NCI-H69 (cell line): ENCODE measurements around the gene ZBTB7C.
"Not testable (repeated sequence)": the region's sequence is repeated elsewhere in the genome, so short reads cannot be mapped to it uniquely, and the experiment has no call there.

Source experiments
- DNase-seq: peaks from one replicate; lab custom pipeline; 2025; lab: John Stamatoyannopoulos, UW

The ZBTB7C gene

GRCh38 chr18:48296581-48296980, 112.6 kb downstream of the ZBTB7C start:
- DNase-seq, result peak; percentile 64

DNA sequence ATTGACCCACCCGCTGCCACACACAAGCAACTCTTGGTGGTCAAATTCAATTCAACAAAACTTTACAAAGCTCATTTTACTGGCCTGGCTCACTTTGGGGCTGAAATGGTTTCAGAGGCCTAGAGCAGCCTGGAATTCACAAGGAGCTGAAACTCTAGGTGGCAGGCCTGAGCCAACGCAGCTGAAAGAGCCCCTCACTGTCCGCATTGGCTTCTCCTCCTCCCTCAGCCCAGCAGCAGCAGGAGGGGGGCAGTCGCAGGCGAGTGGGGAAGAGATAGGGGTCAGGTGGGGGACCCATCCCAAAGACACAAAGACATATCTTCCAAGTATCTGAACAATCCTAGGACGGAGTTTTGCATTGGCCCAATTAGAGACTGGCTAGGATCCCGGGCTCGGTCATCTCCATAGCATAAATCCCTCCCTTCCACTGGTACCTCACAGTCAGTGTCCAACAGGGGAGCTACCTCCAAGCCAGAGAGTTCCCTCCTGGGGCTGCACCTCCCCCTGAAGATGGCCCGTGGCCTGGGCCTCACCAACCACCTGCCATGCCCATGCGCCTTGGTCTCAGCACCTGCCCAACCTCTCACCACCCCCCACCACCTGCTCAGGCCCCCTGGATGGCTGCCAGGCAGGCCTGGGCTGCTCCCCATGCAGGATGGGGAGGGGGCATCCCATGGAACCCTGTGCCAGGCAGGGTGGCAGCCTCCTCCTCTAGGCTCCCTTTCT, 113.4 kb downstream of the ZBTB7C start:
- DNase-seq, result peak; percentile 81

GRCh38 chr18:48294899-48295585, 114.1 kb downstream of the ZBTB7C start:
- DNase-seq, result peak; percentile 64

DNA sequence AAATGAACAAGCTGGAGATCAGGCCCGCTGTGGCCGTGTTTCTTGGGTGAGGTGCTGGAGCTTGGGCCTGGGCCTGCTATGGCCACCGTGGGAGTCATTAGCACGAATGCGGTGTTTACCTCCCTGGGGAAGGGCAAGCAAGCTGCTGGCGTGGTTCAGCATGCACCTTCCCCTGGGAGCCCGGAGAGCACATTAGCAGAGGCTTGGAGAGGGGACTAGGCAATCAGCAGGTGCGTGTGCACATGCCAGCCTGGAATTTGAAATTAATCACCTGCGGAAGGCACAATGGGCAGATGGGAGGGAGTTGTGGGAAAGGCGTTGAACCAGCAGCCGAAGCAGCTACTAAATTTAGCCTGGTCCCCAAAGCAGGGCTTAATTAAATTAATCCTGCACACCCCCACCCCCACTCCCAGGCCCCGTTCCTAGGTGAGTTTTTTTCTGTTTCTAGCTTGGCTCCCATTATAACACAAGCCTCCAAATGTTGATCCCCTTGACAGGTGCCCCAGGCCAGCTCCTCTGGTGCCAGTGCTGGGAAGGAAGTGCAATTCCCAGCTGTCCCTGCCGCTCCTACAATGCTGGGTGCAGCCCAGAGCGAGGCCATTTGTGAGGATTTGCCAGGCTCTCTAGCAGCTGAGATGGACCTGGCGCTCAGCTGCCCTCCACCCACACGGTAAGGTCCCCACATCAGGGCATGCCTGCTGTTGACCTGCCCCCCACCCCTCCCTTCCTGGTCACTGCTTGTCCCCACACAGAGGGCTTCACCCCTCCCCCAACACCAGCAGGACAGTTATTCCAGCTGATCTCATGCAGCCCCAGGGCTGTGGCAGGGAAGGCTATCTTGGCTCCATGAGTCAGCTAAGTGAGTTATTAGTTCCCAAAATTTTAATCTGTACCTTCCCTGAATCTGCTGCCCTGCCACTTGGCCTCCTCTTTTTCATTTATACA, 115.0 kb downstream of the ZBTB7C start:
- DNase-seq, result peak; percentile 100

DNA sequence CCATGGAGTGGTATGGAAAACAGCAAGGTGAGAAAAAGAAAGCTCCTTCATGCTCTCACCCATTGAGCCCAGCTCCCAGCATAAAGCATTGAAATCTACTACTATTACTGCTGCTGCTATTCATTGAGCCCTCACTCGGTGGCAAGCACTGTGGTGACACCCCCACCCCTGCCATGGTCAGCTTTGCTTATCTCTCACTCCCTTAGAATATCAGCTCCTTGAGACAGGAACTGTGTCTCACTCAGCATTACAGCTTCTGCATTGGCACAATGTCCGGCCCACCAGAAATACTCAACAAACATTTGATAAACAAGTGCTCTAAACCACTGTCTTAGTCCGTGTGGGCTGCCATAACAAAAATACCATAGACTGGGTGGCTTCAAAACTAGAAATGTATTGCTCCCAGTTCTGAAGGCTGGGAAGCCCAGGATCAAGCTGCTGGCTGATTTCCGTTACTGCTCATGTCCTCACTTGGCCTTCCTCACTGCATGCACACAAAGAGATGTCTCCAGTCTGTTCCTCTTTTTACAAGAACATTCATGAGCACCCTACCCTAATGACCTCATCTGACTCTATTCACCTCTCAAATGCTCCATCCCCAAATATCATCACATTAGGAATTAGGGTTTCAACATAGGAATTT, 116.3 kb downstream of the ZBTB7C start:
- DNase-seq, result peak; percentile 41

DNA sequence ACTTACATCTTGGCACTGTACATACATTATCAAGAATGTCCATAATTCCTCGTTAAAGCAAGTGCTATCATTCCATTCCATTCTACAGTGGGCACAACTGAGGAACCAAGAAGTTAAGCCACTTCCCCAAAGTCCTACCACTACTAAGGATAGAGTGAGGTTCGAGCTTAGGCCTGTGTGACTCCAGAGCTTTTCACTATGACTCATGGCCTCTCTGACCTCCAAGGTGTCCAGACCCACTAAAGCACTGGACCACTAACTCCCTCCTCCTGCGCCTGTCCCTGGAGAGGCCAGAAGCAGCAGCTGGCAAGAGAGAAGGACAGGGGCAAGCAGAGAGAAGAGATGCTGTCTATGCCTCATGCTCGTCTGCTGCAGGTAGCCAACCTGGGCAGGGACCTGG, 117.0 kb downstream of the ZBTB7C start:
- DNase-seq, result no peak

DNA sequence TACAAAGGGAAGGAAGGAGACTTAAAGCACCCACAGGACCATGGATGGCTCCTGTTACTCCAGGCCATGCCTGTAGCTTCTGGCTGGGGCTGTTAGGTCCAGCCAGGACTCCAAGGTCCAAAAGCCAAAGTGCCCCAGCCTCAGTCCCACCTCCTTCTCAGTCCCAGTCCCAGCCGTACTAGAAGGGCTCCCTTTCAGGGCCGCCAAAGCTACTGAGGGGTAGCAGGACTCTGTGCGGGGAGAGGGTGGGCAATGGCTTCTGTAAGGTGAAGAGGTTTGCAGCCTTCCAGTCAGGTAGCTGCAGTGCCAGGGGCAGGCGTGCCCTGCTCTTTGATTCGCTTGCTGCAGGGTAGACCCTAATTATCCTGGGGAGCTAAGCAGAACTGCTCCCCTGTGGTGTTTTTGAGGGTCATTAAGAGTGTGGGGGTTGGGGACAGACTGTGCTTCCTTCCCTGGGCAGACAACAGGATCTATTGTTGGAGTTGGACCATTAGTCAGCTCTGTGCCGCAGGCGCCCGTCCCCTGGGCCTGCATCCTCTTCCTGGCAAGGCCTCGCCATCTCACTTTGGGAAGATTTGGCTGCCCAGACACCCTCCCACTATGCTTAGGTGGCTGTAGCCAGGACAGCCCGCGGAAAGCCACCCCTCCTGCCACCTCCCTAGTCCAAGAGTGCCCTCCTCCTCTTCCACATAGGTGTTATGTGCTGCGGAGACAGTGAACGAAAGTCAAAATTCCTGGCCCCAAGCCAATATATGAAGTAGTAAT, 118.8 kb downstream of the ZBTB7C start:
- DNase-seq, result peak; percentile 100

DNA sequence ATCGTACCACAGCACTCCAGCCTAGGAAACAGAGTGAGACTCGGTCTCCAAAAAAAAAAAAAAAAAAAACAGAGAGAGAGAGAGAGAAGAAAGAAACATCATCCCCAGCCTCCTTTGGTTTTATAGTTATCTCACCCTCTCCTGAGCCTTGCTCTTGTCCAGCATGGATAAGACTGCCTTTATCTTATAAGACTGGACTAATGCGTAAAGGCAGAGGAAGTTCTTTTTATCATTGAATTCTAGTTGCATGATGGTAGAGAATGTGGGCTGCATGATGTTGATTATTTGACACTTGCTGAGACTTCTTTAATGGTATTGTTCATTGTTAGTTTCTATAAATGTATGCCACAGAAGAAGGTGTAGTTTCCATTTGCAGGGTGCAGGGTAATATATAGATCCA, 124.4 kb downstream of the ZBTB7C start:
- no peak for DNase-seq

- not testable (repeated sequence) for DNase-seq
Observed at GRCh38 chr18:48284011-48284410, 125.2 kb downstream of the ZBTB7C start.

DNA sequence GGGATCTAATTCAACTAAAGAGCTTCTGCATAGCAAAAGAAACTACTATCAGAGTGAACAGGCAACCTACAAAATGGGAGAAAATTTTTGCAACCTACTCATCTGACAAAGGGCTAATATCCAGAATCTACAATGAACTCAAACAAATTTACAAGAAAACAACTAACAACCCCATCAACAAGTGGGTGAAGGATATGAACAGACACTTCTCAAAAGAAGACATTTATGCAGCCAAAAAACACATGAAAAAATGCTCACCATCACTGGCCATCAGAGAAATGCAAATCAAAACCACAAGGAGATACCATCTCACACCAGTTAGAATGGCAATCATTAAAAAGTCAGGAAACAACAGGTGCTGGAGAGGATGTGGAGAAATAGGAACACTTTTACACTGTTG, 127.7 kb downstream of the ZBTB7C start:
- not testable (repeated sequence) for DNase-seq

- DNase-seq, result no peak
Observed at GRCh38 chr18:48279312-48279711, 129.9 kb downstream of the ZBTB7C start.

GRCh38 chr18:48278081-48278480, 131.1 kb downstream of the ZBTB7C start:
- DNase-seq, result no peak

- no peak for DNase-seq
Observed at GRCh38 chr18:48274301-48274700, 134.9 kb downstream of the ZBTB7C start.

DNA sequence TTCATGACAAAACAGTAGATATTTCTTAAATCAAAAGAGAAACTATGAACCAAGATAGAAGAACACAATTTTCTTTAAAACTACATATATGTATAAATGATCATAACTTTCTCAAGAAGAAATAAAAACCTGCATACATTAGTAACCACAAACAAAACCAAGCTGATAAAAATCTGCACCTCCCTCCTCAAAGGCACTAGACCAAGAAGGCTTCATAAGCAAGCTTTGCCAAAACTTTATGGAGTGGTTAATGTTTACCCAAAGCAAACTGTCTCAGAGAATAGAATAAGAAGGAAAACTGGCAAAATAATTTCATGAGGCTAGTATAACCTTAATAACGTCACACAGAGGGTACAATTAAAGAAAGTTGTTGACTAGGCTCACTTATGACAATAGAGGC, 138.3 kb downstream of the ZBTB7C start:
- no peak for DNase-seq

DNA sequence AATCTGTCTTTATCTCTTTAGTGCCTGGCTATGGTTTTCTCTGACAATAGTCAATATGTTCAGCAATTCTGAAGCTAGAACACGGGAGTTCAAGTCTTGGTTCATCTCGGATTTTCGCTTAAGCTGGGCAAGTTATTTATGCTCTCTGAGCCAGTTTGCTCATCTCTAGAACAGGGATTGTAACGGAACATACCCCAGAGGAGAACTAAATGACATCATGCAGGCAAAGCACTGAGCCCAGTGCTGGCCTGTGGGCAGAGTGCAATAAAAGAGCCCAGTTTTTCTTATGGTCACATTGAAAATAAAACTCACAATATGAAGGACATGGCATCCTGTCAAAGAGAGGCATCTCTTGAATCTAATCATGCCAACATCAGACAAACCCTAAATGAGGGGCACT, 143.9 kb downstream of the ZBTB7C start:
- DNase-seq, result no peak

GRCh38 chr18:48263914-48264902, 145.0 kb downstream of the ZBTB7C start:
- DNase-seq, result peak; percentile 73

- DNase-seq, result no peak
Observed at GRCh38 chr18:48263192-48263853, 145.9 kb downstream of the ZBTB7C start.

GRCh38 chr18:48260237-48260636, 148.9 kb downstream of the ZBTB7C start:
- no peak for DNase-seq

DNA sequence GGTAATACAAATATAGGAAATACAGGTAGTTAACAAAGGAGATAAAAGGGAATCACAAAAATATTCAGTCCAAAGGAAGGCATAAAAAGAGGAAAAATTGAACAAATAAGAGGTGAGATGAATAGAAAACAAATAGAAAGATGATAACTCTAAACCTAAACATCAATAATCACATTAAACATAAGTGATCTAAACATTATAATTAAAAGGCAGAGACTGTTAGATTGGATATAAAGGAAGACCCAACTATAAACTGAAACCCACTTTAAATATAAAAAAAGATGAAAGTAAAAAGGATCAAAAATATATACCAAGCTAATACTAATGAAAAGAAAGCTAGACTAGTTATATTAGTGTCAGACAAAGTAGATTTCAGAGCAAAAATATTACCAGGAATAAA, 152.3 kb downstream of the ZBTB7C start:
- DNase-seq, result no peak
